Parathyroid adenoma (tissue), 2 donors: ENCODE measurements around the gene CCDC6.

Experiments
- H2AFZ ChIP-seq: fragments of 300-600 bp; sonication (generic); one replicate; pipeline ENCODE4 v1.7.0; 2017; ENCODE audit warnings: antibody characterized with exemption, mild to moderate bottlenecking
- H3K27ac ChIP-seq: fragments of 300-600 bp; sonication (generic); one replicate; pipeline ENCODE4 v1.7.0; 2017
- H3K27me3 ChIP-seq: fragments of 300-600 bp; sonication (generic); one replicate; pipeline ENCODE4 v1.7.0; 2017; ENCODE audit warnings: low read length; ENCODE audit not compliant: control insufficient read depth, insufficient read depth
- H3K36me3 ChIP-seq: fragments of 300-600 bp; sonication (generic); one replicate; pipeline ENCODE4 v1.7.0; 2017; ENCODE audit warnings: low read length; ENCODE audit not compliant: control insufficient read depth, insufficient read depth
- H3K4me1 ChIP-seq: fragments of 300-600 bp; sonication (generic); one replicate; pipeline ENCODE4 v1.7.0; 2017; ENCODE audit warnings: control low read depth
- H3K4me2 ChIP-seq: fragments of 300-600 bp; sonication (generic); one replicate; pipeline ENCODE4 v1.7.0; 2017; ENCODE audit warnings: low read length
- H3K4me3 ChIP-seq: fragments of 300-600 bp; sonication (generic); one replicate; pipeline ENCODE4 v1.7.0; 2017; ENCODE audit warnings: low read depth, low read length
- H3K79me2 ChIP-seq: fragments of 300-600 bp; sonication (generic); one replicate; pipeline ENCODE4 v1.7.0; 2017; ENCODE audit warnings: control low read depth
- H3K9ac ChIP-seq: fragments of 300-600 bp; sonication (generic); one replicate; pipeline ENCODE4 v1.7.0; 2017; ENCODE audit warnings: mild to moderate bottlenecking
- H3K9me3 ChIP-seq: fragments of 300-600 bp; sonication (generic); one replicate; pipeline ENCODE4 v1.7.0; 2017; ENCODE audit warnings: low read length; ENCODE audit not compliant: control insufficient read depth
- CTCF ChIP-seq: fragments of 300-600 bp; sonication (generic); IDR thresholded peaks from one replicate; pipeline ENCODE4 v1.7.0; 2017; ENCODE audit warnings: antibody characterized with exemption, mild to moderate bottlenecking
- donor health status: primary hyperparathyroidism.

CCDC6 gene

GRCh38 chr10:59854571-59854970 is 51.8 kb downstream of the CCDC6 start:
- Histone ChIP-seq H3K4me2 (no peak overlapping the region), H3K27me3 (no peaks in the 10 kb centered on the region), H3K4me1 (peaks cover 19% of the 10 kb centered on the region), H3K79me2 (peaks cover 46% of the 10 kb centered on the region), H3K9me3 (no peaks in the 10 kb centered on the region), H3K9ac (no peak overlapping the region), H3K36me3 (no peaks in the 10 kb centered on the region), H3K27ac (no peak overlapping the region), H2AFZ (no peak overlapping the region), H3K4me3 (no peak overlapping the region)
- TF ChIP-seq CTCF = no peak

GRCh38 chr10:59852670-59853069 is 53.7 kb downstream of the CCDC6 start:
- Histone ChIP-seq H2AFZ (no peak overlapping the region), H3K9me3 (no peaks in the 10 kb centered on the region), H3K27me3 (no peaks in the 10 kb centered on the region), H3K9ac (no peak overlapping the region), H3K4me2 (peak overlapping the region; percentile 47), H3K27ac (no peak overlapping the region), H3K4me3 (no peak overlapping the region), H3K4me1 (peaks cover 19% of the 10 kb centered on the region), H3K79me2 (peaks cover 33% of the 10 kb centered on the region), H3K36me3 (no peaks in the 10 kb centered on the region)
- no peak for TF ChIP-seq CTCF

GRCh38 chr10:59851864-59852263 is 54.5 kb downstream of the CCDC6 start:
- Histone ChIP-seq H3K4me2 (peak overlapping the region; percentile 47), H3K4me1 (peaks cover 19% of the 10 kb centered on the region), H3K36me3 (no peaks in the 10 kb centered on the region), H3K4me3 (no peak overlapping the region), H2AFZ (no peak overlapping the region), H3K27ac (no peak overlapping the region), H3K79me2 (peaks cover 28% of the 10 kb centered on the region), H3K9ac (no peak overlapping the region), H3K27me3 (no peaks in the 10 kb centered on the region), H3K9me3 (no peaks in the 10 kb centered on the region)
- TF ChIP-seq CTCF = no peak

GRCh38 chr10:59847888-59848287 is 58.5 kb downstream of the CCDC6 start:
- no peaks in the 10 kb centered on the region for H3K36me3 ChIP-seq
- H3K27ac ChIP-seq = no peak overlapping the region
- no peak overlapping the region for H3K4me3 ChIP-seq
- H3K4me1 ChIP-seq = peaks cover 5% of the 10 kb centered on the region
- no peak for TF ChIP-seq CTCF
- no peak overlapping the region for H3K9ac ChIP-seq
- H3K79me2 ChIP-seq = peaks cover 3% of the 10 kb centered on the region
- no peaks in the 10 kb centered on the region for H3K9me3 ChIP-seq
- H3K4me2 ChIP-seq = no peak overlapping the region
- H2AFZ ChIP-seq = no peak overlapping the region
- no peaks in the 10 kb centered on the region for H3K27me3 ChIP-seq

GRCh38 chr10:59847326-59847725 is 59.0 kb downstream of the CCDC6 start:
- H3K27ac ChIP-seq = no peak overlapping the region
- no peak overlapping the region for H2AFZ ChIP-seq
- H3K4me1 ChIP-seq = peaks cover under 1% of the 10 kb centered on the region
- H3K4me3 ChIP-seq = no peak overlapping the region
- H3K36me3 ChIP-seq = no peaks in the 10 kb centered on the region
- peaks cover 3% of the 10 kb centered on the region for H3K79me2 ChIP-seq
- no peaks in the 10 kb centered on the region for H3K9me3 ChIP-seq
- TF ChIP-seq CTCF = no peak
- no peaks in the 10 kb centered on the region for H3K27me3 ChIP-seq
- H3K9ac ChIP-seq = no peak overlapping the region
- H3K4me2 ChIP-seq = no peak overlapping the region
